ENCODE measurements around the gene FXR2. TPM values are rescaled to one million over a fixed set of nuclear protein-coding genes. Genes with fewer than 3 reads are reported as not detected.

FXR2 gene
- total and polyA plus RNA-seq, 9 donors: 13.8 to 36.1 (median 26.6) TPM

- Histone ChIP-seq H3K27me3 (no peaks in the 10 kb centered on the region), H3K36me3 (no peaks in the 10 kb centered on the region), H3K4me1 (ENCODE audit: insufficient read depth) (peaks cover 3% of the 10 kb centered on the region), H3K4me3 (peak within 1 kb of the TSS; percentile 67), H3K9me3 (no peaks in the 10 kb centered on the region), H3K27ac (peak within 1 kb of the TSS; percentile 12 to 42)
- intact Hi-C loops (cut with DNase I): loop anchor here in 1 of 4 donors (10.0 kb wide), 1 partner anchor 75 kb away; no protein-coding TSS in a partner anchor
- no peak for TF ChIP-seq POLR2A (IDR thresholded peaks at IDR 0.05)
- no peak for TF ChIP-seq EP300 (IDR thresholded peaks at IDR 0.05)
- TF ChIP-seq, protein P1, sequence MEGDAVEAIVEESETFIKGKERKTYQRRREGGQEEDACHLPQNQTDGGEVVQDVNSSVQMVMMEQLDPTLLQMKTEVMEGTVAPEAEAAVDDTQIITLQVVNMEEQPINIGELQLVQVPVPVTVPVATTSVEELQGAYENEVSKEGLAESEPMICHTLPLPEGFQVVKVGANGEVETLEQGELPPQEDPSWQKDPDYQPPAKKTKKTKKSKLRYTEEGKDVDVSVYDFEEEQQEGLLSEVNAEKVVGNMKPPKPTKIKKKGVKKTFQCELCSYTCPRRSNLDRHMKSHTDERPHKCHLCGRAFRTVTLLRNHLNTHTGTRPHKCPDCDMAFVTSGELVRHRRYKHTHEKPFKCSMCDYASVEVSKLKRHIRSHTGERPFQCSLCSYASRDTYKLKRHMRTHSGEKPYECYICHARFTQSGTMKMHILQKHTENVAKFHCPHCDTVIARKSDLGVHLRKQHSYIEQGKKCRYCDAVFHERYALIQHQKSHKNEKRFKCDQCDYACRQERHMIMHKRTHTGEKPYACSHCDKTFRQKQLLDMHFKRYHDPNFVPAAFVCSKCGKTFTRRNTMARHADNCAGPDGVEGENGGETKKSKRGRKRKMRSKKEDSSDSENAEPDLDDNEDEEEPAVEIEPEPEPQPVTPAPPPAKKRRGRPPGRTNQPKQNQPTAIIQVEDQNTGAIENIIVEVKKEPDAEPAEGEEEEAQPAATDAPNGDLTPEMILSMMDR (IDR thresholded peaks at IDR 0.05): no peak
- WGBS, 3 donors: 60 to 62% (median 61%) methylated on average over 23 to 24 of the region's 24 CpGs
- DNase-seq: no peak
These were observed 24.6 kb downstream of the FXR2 start, which contains the start of gene SOX15 for GRCh38 chr17:7589891-7590691. SOX15 (minus strand) TSS chr17:7590094; CDS start chr17:7589676, 418 bp downstream.

- 8 to 17% (median 8%) methylated on average over 44 to 56 of the region's 56 CpGs for WGBS, 3 donors
- peaks cover 7% of the 10 kb centered on the region for H3K4me1 ChIP-seq (ENCODE audit: insufficient read depth)
- peak; percentile 87 to 92 (median 89) for DNase-seq
These were observed 25.4 kb downstream of the FXR2 start for GRCh38 chr17:7589204-7589868.

DNA sequence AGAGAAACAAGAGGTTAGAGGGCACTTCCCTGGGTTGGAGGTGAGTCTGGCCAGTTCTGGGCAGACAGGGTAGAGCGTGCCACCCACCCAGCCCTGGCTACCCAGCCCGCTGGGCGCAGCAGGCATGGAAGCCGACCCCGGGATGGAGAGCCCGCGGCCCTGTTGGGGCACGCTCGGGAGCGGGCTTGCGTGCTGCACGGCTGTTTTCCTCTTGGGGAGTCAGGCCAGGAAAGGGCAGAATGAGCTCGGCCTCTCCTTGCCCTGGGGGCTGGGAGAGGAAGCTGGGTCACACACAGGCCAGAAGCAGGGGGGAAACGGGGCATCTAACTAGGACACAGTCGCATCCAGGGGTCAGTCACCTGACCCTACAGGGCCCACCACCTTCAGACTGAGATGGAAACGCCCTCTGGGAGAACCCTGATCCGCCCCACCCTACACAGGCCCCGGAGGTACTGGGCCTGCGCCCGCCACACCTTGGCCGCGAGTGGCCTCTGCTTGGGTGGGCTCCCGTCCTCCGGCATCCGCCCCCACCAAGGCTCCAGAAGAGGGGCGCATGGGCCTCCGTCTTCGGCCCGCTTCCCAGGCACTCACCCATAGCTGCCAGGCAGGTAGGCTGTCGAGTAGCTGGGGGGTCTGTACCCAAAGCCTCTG is 26.0 kb downstream of the FXR2 start:
- peaks cover 8% of the 10 kb centered on the region for H3K4me1 ChIP-seq (ENCODE audit: insufficient read depth)
- intact Hi-C loops (cut with DNase I): no loop called here

More at GRCh38 chr17:7589204-7589868, 25.4 kb downstream of the FXR2 start:
- TF ChIP-seq, protein P1 (IDR thresholded peaks at IDR 0.05): peak; percentile 89 to 93 (median 90)
- TF ChIP-seq POLR2A (IDR thresholded peaks at IDR 0.05) (peak; percentile 19), EP300 (IDR thresholded peaks at IDR 0.05) (no peak)
- no peaks in the 10 kb centered on the region for H3K9me3 ChIP-seq
- intact Hi-C loops (cut with DNase I): no loop called here
- H3K27ac ChIP-seq: peak overlapping the region; percentile 12 to 42
- H3K36me3 ChIP-seq: no peaks in the 10 kb centered on the region
- H3K4me3 ChIP-seq: peak overlapping the region; percentile 67
- no peaks in the 10 kb centered on the region for H3K27me3 ChIP-seq

More for the DNA sequence above, 26.0 kb downstream of the FXR2 start:
- no peaks in the 10 kb centered on the region for H3K36me3 ChIP-seq
- peak overlapping the region; percentile 12 to 42 for H3K27ac ChIP-seq
- H3K4me3 ChIP-seq: peak overlapping the region; percentile 67
- H3K9me3 ChIP-seq: no peaks in the 10 kb centered on the region
- no peak for TF ChIP-seq POLR2A (IDR thresholded peaks at IDR 0.05)
- TF ChIP-seq, protein P1 (IDR thresholded peaks at IDR 0.05): no peak
- TF ChIP-seq EP300 (IDR thresholded peaks at IDR 0.05): no peak
- H3K27me3 ChIP-seq: no peaks in the 10 kb centered on the region
- DNase-seq: no peak
- WGBS, 3 donors: 28 to 52% (median 34%) methylated on average over 24 to 30 of the region's 30 CpGs

Measured in ovary (tissue), 9 donors.